GM23338 (cell line): ENCODE data around the gene CCDC60. TPM values are rescaled to one million over a fixed set of nuclear protein-coding genes. Genes with fewer than 3 reads are reported as not detected.

ENCODE experiments used
- ATAC-seq: fragments of 200-7000 bp; cut with Tn5 transposase; 3 replicates; pipeline ENCODE4 v1.9.1; 2020
- DNase-seq: peaks from one replicate; pipeline ENCODE4 v3.0.0-alpha.2; 2015; ENCODE audit warnings: low spot score
- H2AFZ ChIP-seq: fragments of 200-600 bp; sonication (generic); 2 replicates; pipeline ENCODE4 v1.8.0; 2016; ENCODE audit warnings: antibody characterized with exemption, mild to moderate bottlenecking, moderate library complexity
- H3F3A ChIP-seq: fragments of 200-600 bp; sonication (generic); replicated peaks from 2 replicates; pipeline ENCODE4 v1.8.0; 2017; ENCODE audit warnings: antibody characterized with exemption, mixed run types, low read depth
- H3K27ac ChIP-seq: fragments of 200-600 bp; sonication (generic); 2 replicates; pipeline ENCODE4 v1.6.1; 2016; ENCODE audit warnings: low read depth
- H3K27me3 ChIP-seq: fragments of 200-600 bp; sonication (generic); 2 replicates; pipeline ENCODE4 v1.8.0; 2016; ENCODE audit warnings: mild to moderate bottlenecking, mixed run types, moderate library complexity; ENCODE audit not compliant: insufficient read depth
- H3K36me3 ChIP-seq: fragments of 200-600 bp; sonication (generic); 2 replicates; pipeline ENCODE4 v1.8.0; 2016; ENCODE audit warnings: mild to moderate bottlenecking; ENCODE audit not compliant: insufficient read depth
- H3K4me1 ChIP-seq: fragments of 200-600 bp; sonication (generic); 2 replicates; pipeline ENCODE4 v1.8.0; 2016; ENCODE audit warnings: mild to moderate bottlenecking, moderate library complexity; ENCODE audit not compliant: insufficient read depth
- H3K4me2 ChIP-seq: fragments of 200-600 bp; sonication (generic); 2 replicates; pipeline ENCODE4 v1.7.1; 2017; ENCODE audit warnings: mixed run types
- H3K4me3 ChIP-seq: fragments of 200-600 bp; sonication (generic); 2 replicates; pipeline ENCODE4 v1.6.1; 2016; ENCODE audit warnings: mixed run types
- H3K79me2 ChIP-seq: fragments of 200-600 bp; sonication (generic); replicated peaks from 2 replicates; pipeline ENCODE4 v1.8.0; 2017; ENCODE audit warnings: mild to moderate bottlenecking; ENCODE audit not compliant: insufficient read depth
- H3K9me2 ChIP-seq: fragments of 200-600 bp; sonication (generic); 2 replicates; pipeline ENCODE4 v1.8.0; 2017; ENCODE audit not compliant: insufficient read depth
- H4K20me1 ChIP-seq: fragments of 200-600 bp; sonication (generic); replicated peaks from 2 replicates; pipeline ENCODE4 v1.8.0; 2017; ENCODE audit warnings: mild to moderate bottlenecking; ENCODE audit not compliant: insufficient read depth
- H3K27ac Mint-ChIP-seq: 2 replicates; pipeline ENCODE4 v1.8.0; 2020; ENCODE audit warnings: inconsistent platforms, mild to moderate bottlenecking, moderate library complexity, mixed read lengths
- H3K27me3 Mint-ChIP-seq: 3 replicates; pipeline ENCODE4 v1.8.0; 2022; ENCODE audit warnings: low read depth, mild to moderate bottlenecking, moderate library complexity, mixed read lengths, inconsistent platforms; ENCODE audit not compliant: insufficient read depth, poor library complexity
- H3K36me3 Mint-ChIP-seq: 3 replicates; pipeline ENCODE4 v1.8.0; 2021; ENCODE audit warnings: low read depth, mild to moderate bottlenecking, inconsistent platforms, moderate library complexity, mixed read lengths
- H3K4me1 Mint-ChIP-seq: 3 replicates; pipeline ENCODE4 v1.8.0; 2020; ENCODE audit warnings: mild to moderate bottlenecking, inconsistent platforms, mixed read lengths
- H3K4me3 Mint-ChIP-seq: 3 replicates; pipeline ENCODE4 v1.8.0; 2021; ENCODE audit warnings: moderate library complexity, mild to moderate bottlenecking, inconsistent platforms, mixed read lengths
- H3K9me3 Mint-ChIP-seq: 3 replicates; pipeline ENCODE4 v1.8.0; 2020; ENCODE audit warnings: moderate library complexity, mild to moderate bottlenecking, inconsistent platforms, mixed read lengths
- CTCF ChIP-seq, 2 experiments: fragments of 200-600 bp in 1 of 2; sonication (generic) in 1 of 2; conservative IDR thresholded peaks; 2 replicates each; pipeline versions ENCODE4 v1.5.1 to v1.6.1; 2016 to 2017; ENCODE audit warnings: antibody characterized with exemption in 2 of 2, low read depth in 2 of 2, mild to moderate bottlenecking in 2 of 2, moderate library complexity in 1 of 2
- EZH2 ChIP-seq: fragments of 200-600 bp; sonication (generic); IDR thresholded peaks from one replicate; pipeline ENCODE4 v1.8.0; 2017; ENCODE audit warnings: antibody characterized with exemption, mild to moderate bottlenecking, low read depth; ENCODE audit not compliant: unreplicated experiment
- EZH2phosphoT487 ChIP-seq: fragments of 200-600 bp; sonication (generic); IDR thresholded peaks from one replicate; pipeline ENCODE4 v1.8.1; 2018; ENCODE audit warnings: antibody characterized with exemption; ENCODE audit not compliant: unreplicated experiment
- NANOG ChIP-seq: IDR thresholded peaks from 2 replicates; pipeline ENCODE4 v1.6.1; 2016; ENCODE audit warnings: antibody characterized with exemption, borderline replicate concordance
- POLR2AphosphoS5 ChIP-seq: IDR thresholded peaks from 2 replicates; pipeline ENCODE4 v1.6.1; 2016; ENCODE audit warnings: antibody characterized with exemption, low read depth
- REST ChIP-seq: IDR thresholded peaks from one replicate; pipeline ENCODE4 v1.6.1; 2018; ENCODE audit warnings: antibody characterized with exemption; ENCODE audit not compliant: unreplicated experiment
- STAT1 ChIP-seq: IDR thresholded peaks from one replicate; pipeline ENCODE4 v1.6.1; 2016; ENCODE audit warnings: antibody characterized with exemption; ENCODE audit not compliant: unreplicated experiment
- ZNF114 ChIP-seq: fragments of 250-450 bp; sonication (Bioruptor Pico); IDR thresholded peaks from 2 replicates; pipeline ENCODE4 v1.5.0; 2020; ENCODE audit warnings: mild to moderate bottlenecking, moderate library complexity
- ZNF331 ChIP-seq: fragments of 250-450 bp; sonication (Bioruptor Pico); IDR thresholded peaks from 2 replicates; pipeline ENCODE4 v1.5.0; 2020; ENCODE audit warnings: low read depth, mild to moderate bottlenecking, moderate library complexity
- ZNF462 ChIP-seq: fragments of 250-450 bp; sonication (Bioruptor Pico); IDR thresholded peaks from 2 replicates; pipeline ENCODE4 v1.5.0; 2020; ENCODE audit warnings: mild to moderate bottlenecking, moderate library complexity
- polyA plus RNA-seq: library from polyadenylated mRNA; unstranded; fragments of >200 nt; fragmentation: Nextera tagmentation; extraction: Ambion mirVana; gene quantifications from 2 replicates; pipeline ENCODE4 v1.2.1, GENCODE V29; 2016
- total RNA-seq: library from RNA; depleted of rRNA; stranded (reverse); fragments of >200 nt; shearing (Covaris generic); gene quantifications from 2 replicates; pipeline ENCODE4 v1.2.3, GENCODE V29; 2014

Gene CCDC60
- total and polyA plus RNA-seq, 2 experiments from 2014 or later, result 0.53 TPM; not detected in 1

GRCh38 chr12:119288576-119288975, 46.0 kb upstream of the CCDC60 start:
- Histone ChIP-seq H2AFZ (no peak overlapping the region; the same call in 1 of the 2 replicates), H4K20me1 (no peaks in the 10 kb centered on the region), H3K79me2 (no peaks in the 10 kb centered on the region), H3K36me3 (no peaks in the 10 kb centered on the region), H3K4me2 (no peak overlapping the region), H3K27me3 (no peaks in the 10 kb centered on the region), H3K4me1 (no peaks in the 10 kb centered on the region), H3K4me3 (no peak overlapping the region), H3K9me2 (no peaks in the 10 kb centered on the region), H3K27ac (no peak overlapping the region), H3F3A (no peaks in the 10 kb centered on the region)
- TF ChIP-seq EZH2phosphoT487 (no peak), STAT1 (no peak), CTCF (conservative IDR thresholded peaks at IDR 0.05; ENCODE audit: low read depth in 2 of 2) (no peak), EZH2 (no peak), NANOG (no peak), ZNF114 (CRISPR knock-in tag) (no peak), ZNF462 (no peak), REST (no peak), ZNF331 (CRISPR knock-in tag) (no peak), POLR2AphosphoS5 (no peak)
- Mint-ChIP-seq H3K27me3 (peaks cover 2% of the 10 kb centered on the region), H3K4me1 (no peaks in the 10 kb centered on the region; the same call in 2 of the 3 replicates), H3K4me3 (no peak overlapping the region), H3K9me3 (0 out of 3 replicates have a peak, but pooled peaks cover 3% of the 10 kb centered on the region), H3K36me3 (no peaks in the 10 kb centered on the region), H3K27ac (no peak overlapping the region)
- ATAC-seq (no peak), DNase-seq (no peak)
